Measurements from ENCODE around the gene AVL9. TPM values are rescaled to one million over a fixed set of nuclear protein-coding genes. Genes with fewer than 3 reads are reported as not detected.
A peak's percentile ranks its signal among the peaks of the same experiment; 100 is the strongest.
"Not testable (repeated sequence)": the region's sequence is repeated elsewhere in the genome, so short reads cannot be mapped to it uniquely, and the experiment has no call there.

AVL9 gene
- total RNA-seq, 1 donor from 2014 or later: 14.4 TPM

GRCh38 chr7:32489788-32490126 is 5.5 kb upstream of the AVL9 start:
- ATAC-seq (no peak), DNase-seq (ENCODE audit: missing footprints) (no peak)
- intact Hi-C loops (cut with DNase I): loop anchor here (5.0 kb wide), 1 partner anchor 468 kb away; the partner anchor contains the start of gene FKBP9

GRCh38 chr7:32490127-32490796 is 5.0 kb upstream of the AVL9 start, which contains the start of gene LSM5:
LSM5 (minus strand) TSS chr7:32490380; CDS start chr7:32490365, 15 bp downstream.
- intact Hi-C loops (cut with DNase I): loop anchor here (5.0 kb wide), 1 partner anchor 467 kb away; the partner anchor contains the start of gene FKBP9
- ATAC-seq (peak; percentile 88), DNase-seq (ENCODE audit: missing footprints) (peak; percentile 95)

DNA sequence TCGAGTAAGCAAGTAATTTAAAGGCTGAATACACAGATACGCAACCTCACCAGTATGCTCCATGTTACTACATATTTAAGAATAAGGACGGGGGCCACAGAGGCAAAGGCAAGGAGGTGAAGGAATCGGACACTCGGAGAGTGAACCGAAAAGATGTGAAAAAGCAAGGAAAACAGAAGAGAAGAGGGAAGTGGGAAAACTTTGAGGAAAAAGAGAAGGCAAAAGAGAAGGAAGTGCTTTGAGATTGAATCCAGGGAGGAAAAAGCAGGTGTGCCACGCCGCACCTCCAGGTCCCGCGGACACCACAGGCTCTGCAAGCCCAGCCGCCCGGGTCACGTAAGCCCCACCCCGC is 367 bp upstream of the AVL9 start:
- DNase-seq (ENCODE audit: missing footprints) (no peak), ATAC-seq (peak; percentile 4)
- intact Hi-C loops (cut with DNase I): loop anchor here (2.0 to 5.0 kb wide), 2 partner anchors 92 to 462 kb away; partner anchors contain the start of gene FKBP9

GRCh38 chr7:32496052-32496813 is 944 bp downstream of the AVL9 start:
- no peak for ATAC-seq
- intact Hi-C loops (cut with DNase I): no loop called here
- DNase-seq (ENCODE audit: missing footprints): no peak

DNA sequence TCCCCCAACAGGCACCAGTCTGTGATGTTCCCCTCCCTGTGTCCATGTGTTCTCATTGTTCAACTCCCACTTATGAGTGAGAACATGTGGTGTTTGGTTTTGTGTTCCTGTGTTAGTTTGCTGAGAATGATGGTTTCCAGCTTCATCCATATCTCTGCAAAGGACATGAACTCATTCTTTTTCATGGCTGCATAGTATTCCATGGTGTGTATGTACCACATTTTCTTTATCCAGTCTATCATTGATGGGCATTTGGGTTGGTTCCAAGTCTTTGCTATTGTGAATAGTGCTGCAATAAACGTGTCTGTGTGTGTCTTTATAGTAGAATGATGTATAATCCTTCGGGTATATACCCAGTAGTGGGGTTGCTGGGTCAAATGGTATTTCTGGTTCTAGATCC is 4.5 kb downstream of the AVL9 start:
- ATAC-seq; DNase-seq (ENCODE audit: missing footprints); intact Hi-C loops (cut with DNase I): not testable (repeated sequence)

- ATAC-seq; intact Hi-C loops (cut with DNase I); DNase-seq (ENCODE audit: missing footprints): not testable (repeated sequence)
These were observed 4.9 kb downstream of the AVL9 start for GRCh38 chr7:32500216-32500615.

- DNase-seq (ENCODE audit: missing footprints): no peak
- ATAC-seq: no peak
- intact Hi-C loops (cut with DNase I): no loop called here
These were observed 5.6 kb downstream of the AVL9 start for GRCh38 chr7:32500922-32501341.

DNA sequence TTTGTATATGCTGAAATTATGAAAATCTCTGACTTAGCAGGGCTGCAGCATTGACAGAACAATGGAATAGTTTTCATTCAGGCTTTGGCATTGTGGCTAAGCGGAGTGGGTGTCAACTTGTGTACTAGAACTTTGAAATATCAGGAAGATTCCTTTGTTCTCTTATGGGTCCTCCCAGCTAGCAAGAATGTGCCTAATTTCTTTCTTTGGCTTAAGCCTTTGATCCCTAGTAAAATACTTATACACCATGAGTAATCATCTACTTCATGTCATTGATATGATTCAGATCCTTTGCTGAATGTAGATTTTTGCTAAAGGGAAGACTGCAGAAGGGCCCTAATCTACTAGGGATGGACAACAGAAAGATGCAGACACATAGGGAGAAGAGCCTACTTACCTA is 6.2 kb downstream of the AVL9 start:
- intact Hi-C loops (cut with DNase I): no loop called here
- no peak for DNase-seq (ENCODE audit: missing footprints)
- no peak for ATAC-seq

GRCh38 chr7:32502728-32503127 is 7.4 kb downstream of the AVL9 start:
- ATAC-seq: no peak
- intact Hi-C loops (cut with DNase I): no loop called here
- DNase-seq (ENCODE audit: missing footprints): no peak

- ATAC-seq (no peak), DNase-seq (ENCODE audit: missing footprints) (no peak)
- intact Hi-C loops (cut with DNase I): no loop called here
These were observed 11.2 kb downstream of the AVL9 start for GRCh38 chr7:32506266-32507054.

DNA sequence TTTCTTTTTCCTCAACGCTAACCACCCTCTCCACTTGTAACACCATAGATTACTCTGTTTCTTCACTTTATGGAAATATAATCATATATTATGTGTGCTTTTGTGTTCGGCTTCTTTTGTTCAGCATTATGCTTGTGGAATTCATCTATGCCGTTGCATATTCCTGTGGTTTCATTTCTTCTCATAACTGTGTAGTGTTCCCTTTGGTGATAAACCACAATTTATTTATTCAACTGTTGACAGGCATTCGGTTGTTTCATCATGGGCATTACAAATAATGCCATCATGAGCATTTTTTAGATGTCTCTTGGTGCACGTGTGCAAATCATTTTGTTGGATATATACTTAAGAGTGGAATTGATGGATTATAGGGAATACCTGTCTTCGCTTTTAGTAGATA is 12.1 kb downstream of the AVL9 start:
- ATAC-seq: no peak
- intact Hi-C loops (cut with DNase I): no loop called here
- no peak for DNase-seq (ENCODE audit: missing footprints)

DNA sequence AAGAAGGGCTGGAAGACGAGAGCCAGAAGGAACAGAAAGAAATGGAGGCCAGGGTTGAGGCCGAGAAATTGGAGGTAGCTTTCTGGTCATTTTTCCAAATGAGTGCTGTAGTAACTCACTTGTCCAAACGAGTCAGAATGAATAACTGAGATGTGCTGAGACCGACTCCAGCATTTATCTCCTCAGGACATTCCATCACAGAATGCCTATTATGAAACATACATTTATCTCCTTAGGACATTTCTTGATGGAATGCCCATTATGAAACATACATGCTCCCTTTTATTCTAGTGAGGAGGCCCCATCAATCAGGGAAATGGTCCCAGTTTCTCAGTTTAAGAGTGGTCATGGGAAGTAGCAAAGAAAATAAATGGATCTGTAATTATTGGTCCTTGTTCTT is 16.5 kb downstream of the AVL9 start:
- DNase-seq (ENCODE audit: missing footprints) (no peak), ATAC-seq (no peak)
- intact Hi-C loops (cut with DNase I): no loop called here

GRCh38 chr7:32513210-32513609 is 17.9 kb downstream of the AVL9 start:
- no peak for ATAC-seq
- intact Hi-C loops (cut with DNase I): no loop called here
- no peak for DNase-seq (ENCODE audit: missing footprints)

- intact Hi-C loops (cut with DNase I): no loop called here
- no peak for DNase-seq (ENCODE audit: missing footprints)
- no peak for ATAC-seq
These were observed 20.7 kb downstream of the AVL9 start for GRCh38 chr7:32515890-32516550.

GRCh38 chr7:32516551-32517100 is 21.3 kb downstream of the AVL9 start:
- no peak for DNase-seq (ENCODE audit: missing footprints)
- intact Hi-C loops (cut with DNase I): no loop called here
- no peak for ATAC-seq

DNA sequence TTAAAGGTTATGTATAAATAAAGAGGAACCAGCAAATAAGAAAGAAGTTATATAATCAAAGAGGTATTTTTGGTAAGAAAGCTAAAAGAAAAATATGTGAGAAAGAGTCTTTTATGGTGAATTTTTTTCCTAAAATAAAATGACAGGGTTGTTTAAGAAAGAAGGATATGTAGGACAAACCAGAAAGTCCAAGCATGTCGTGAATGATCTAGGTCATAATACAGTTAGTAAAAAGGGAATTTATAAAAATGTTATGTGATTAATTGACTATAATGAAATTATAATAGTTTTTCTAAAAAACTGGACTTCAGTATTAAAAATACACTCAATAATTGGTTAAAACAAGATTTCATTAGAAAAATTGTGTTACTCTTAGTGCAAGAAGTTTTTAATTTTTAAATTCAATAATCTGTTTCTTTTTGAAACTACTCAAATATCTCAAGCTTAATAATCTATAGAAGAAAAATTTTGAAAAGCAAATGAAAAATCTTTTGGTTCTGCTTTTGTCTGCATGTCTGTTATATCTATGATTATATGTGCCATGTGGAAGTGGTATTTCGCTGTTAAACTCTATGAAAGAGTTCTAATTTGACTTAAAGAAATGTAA is 23.3 kb downstream of the AVL9 start:
- ATAC-seq: no peak

DNA sequence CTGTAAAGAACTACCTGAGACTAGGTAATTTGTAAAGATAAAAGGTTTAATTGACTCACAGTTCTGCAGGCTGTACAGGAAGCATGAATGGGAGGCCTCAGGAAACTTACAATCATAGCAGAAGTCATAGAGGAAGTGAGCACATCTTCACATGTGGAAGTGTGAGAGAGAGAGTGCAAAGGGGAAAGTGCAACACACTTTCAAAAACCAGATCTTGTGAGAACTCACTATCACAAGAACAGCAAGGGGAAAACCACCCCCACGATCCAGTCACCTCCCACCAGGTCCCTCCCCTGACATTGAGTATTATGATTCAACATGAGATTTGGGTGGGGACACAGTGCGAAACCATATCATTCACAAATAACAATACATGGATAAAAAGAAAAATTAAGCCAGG is 24.5 kb downstream of the AVL9 start:
- no peak for ATAC-seq
- intact Hi-C loops (cut with DNase I): no loop called here
- DNase-seq (ENCODE audit: missing footprints): no peak

More for the DNA sequence above, 23.3 kb downstream of the AVL9 start:
- no peak for DNase-seq (ENCODE audit: missing footprints)
- intact Hi-C loops (cut with DNase I): no loop called here

GRCh38 chr7:32522746-32523530 is 27.6 kb downstream of the AVL9 start:
- ATAC-seq (no peak), DNase-seq (ENCODE audit: missing footprints) (no peak)
- intact Hi-C loops (cut with DNase I): no loop called here

Measured in Right ventricle myocardium inferior (tissue), 1 donor.